ENCODE data around the gene RAVER2.

The RAVER2 gene

GRCh38 chr1:64754173-64754572 lies 9.3 kb downstream of the RAVER2 start:
- Histone ChIP-seq H3K4me3 (replicated peaks; ENCODE audit: insufficient read depth, low read length) (no peak overlapping the region), H3K27ac (replicated peaks) (no peak overlapping the region), H3K27me3 (ENCODE audit: insufficient read depth, poor library complexity, severe bottlenecking) (no peaks in the 10 kb centered on the region)
- TF ChIP-seq SPI1 (IDR thresholded peaks at IDR 0.05; ENCODE audit: borderline replicate concordance, low read depth) (no peak), CTCF (IDR thresholded peaks at IDR 0.05; ENCODE audit: insufficient read depth, low read length) (no peak), REST (IDR thresholded peaks at IDR 0.05; ENCODE audit: insufficient replicate concordance, low read depth) (no peak), POLR2AphosphoS5 (IDR thresholded peaks at IDR 0.05; ENCODE audit: low read depth) (no peak), GABPA (IDR thresholded peaks at IDR 0.05; ENCODE audit: low read depth) (no peak)
- DNase-seq (ENCODE audit: low read depth in 1 of 2, low spot score in 1 of 2), result no peak

GRCh38 chr1:64755361-64755760 lies 10.5 kb downstream of the RAVER2 start:
- no peak for DNase-seq (ENCODE audit: low read depth in 1 of 2, low spot score in 1 of 2)
- no peak for TF ChIP-seq GABPA (IDR thresholded peaks at IDR 0.05; ENCODE audit: low read depth)
- TF ChIP-seq CTCF (IDR thresholded peaks at IDR 0.05; ENCODE audit: insufficient read depth, low read length), result no peak
- TF ChIP-seq SPI1 (IDR thresholded peaks at IDR 0.05; ENCODE audit: borderline replicate concordance, low read depth), result no peak
- TF ChIP-seq REST (IDR thresholded peaks at IDR 0.05; ENCODE audit: insufficient replicate concordance, low read depth), result no peak
- no peak for TF ChIP-seq POLR2AphosphoS5 (IDR thresholded peaks at IDR 0.05; ENCODE audit: low read depth)
- no peak overlapping the region for H3K4me3 ChIP-seq (replicated peaks; ENCODE audit: insufficient read depth, low read length)

GRCh38 chr1:64756770-64757169 lies 11.9 kb downstream of the RAVER2 start:
- Histone ChIP-seq H3K27ac (replicated peaks) (no peak overlapping the region), H3K4me3 (replicated peaks; ENCODE audit: insufficient read depth, low read length) (no peak overlapping the region), H3K27me3 (ENCODE audit: insufficient read depth, poor library complexity, severe bottlenecking) (no peaks in the 10 kb centered on the region)
- no peak for DNase-seq (ENCODE audit: low read depth in 1 of 2, low spot score in 1 of 2)
- no peak for TF ChIP-seq REST (IDR thresholded peaks at IDR 0.05; ENCODE audit: insufficient replicate concordance, low read depth)
- TF ChIP-seq POLR2AphosphoS5 (IDR thresholded peaks at IDR 0.05; ENCODE audit: low read depth), result no peak
- no peak for TF ChIP-seq SPI1 (IDR thresholded peaks at IDR 0.05; ENCODE audit: borderline replicate concordance, low read depth)
- TF ChIP-seq GABPA (IDR thresholded peaks at IDR 0.05; ENCODE audit: low read depth), result no peak
- no peak for TF ChIP-seq CTCF (IDR thresholded peaks at IDR 0.05; ENCODE audit: insufficient read depth, low read length)

More at GRCh38 chr1:64755361-64755760, 10.5 kb downstream of the RAVER2 start:
- Histone ChIP-seq H3K27ac (replicated peaks) (no peak overlapping the region), H3K27me3 (ENCODE audit: insufficient read depth, poor library complexity, severe bottlenecking) (no peaks in the 10 kb centered on the region)

Data from HL-60 (cell line).